Fibroblast of lung (primary cell): Measurements from ENCODE around the gene TMEM82.

Experiments used
- EZH2 ChIP-seq: IDR thresholded peaks from 2 replicates; pipeline ENCODE4 v1.5.1; 2012; ENCODE audit warnings: low read length, control low read depth, mild to moderate bottlenecking; ENCODE audit errors: missing control alignments
- TF ChIP-seq, protein P1 (sequence below), 2 donors: IDR thresholded peaks in 1 of 2; conservative IDR thresholded peaks in 1 of 2; 1 replicate in 1 of 2; 2 replicates in 1 of 2; pipeline ENCODE4 v1.5.1; 2011 to 2012; ENCODE audit warnings: low read length in 2 of 2, control low read depth in 1 of 2, inconsistent platforms in 1 of 2, low read depth in 1 of 2, mild to moderate bottlenecking in 1 of 2

DNA sequence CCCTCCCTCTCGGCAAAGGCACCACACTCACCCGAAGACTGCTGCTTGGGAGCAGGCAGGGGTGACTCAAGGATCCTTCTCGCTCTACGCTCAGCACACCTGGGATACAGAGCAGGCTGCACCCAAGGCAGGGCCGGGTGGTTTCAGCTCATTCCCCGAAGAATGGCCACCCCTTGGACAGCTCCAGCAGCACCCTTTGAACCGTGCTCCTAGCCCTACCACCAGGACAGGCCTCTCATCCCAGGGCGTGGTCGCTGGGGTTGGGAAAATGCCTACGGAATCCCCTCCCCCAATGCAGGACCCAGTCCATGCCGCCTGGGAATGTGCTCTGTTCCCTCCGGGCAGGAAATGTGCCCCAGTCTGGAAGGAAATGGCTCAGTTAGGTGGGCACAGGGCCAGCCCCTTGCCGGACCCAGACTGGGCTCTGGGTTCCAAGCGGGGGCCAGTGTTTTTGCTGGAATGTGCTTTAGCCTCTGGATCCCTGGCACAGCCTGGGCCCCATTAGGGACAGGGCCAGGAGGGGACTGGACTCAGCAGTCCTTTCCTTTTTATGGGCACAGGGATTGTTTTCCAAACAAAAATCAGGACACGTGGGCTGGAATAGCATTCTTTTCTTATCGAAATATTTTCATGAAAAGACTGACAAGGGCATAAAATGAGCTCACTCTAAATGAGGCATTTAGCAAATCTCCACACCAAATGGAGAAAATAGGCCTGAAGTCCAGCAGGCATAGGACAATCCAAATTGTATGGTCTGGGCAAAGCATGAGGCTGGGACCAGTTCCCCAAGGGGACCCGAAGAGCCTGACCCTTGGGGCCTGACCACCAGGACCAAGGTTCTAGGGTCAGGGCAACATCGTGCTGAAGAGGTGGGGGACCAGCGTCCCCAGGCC, 7.3 kb downstream of the TMEM82 start:
- TF ChIP-seq, protein P1, sequence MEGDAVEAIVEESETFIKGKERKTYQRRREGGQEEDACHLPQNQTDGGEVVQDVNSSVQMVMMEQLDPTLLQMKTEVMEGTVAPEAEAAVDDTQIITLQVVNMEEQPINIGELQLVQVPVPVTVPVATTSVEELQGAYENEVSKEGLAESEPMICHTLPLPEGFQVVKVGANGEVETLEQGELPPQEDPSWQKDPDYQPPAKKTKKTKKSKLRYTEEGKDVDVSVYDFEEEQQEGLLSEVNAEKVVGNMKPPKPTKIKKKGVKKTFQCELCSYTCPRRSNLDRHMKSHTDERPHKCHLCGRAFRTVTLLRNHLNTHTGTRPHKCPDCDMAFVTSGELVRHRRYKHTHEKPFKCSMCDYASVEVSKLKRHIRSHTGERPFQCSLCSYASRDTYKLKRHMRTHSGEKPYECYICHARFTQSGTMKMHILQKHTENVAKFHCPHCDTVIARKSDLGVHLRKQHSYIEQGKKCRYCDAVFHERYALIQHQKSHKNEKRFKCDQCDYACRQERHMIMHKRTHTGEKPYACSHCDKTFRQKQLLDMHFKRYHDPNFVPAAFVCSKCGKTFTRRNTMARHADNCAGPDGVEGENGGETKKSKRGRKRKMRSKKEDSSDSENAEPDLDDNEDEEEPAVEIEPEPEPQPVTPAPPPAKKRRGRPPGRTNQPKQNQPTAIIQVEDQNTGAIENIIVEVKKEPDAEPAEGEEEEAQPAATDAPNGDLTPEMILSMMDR (conservative IDR thresholded peaks at IDR 0.05 in 1 of 2, IDR thresholded peaks at IDR 0.05 in 1 of 2; ENCODE audit: low read depth in 1 of 2, low read length in 2 of 2): no peak
- no peak for TF ChIP-seq EZH2
